Measurements from ENCODE around the gene ICAM5.

The ICAM5 gene

GRCh38 chr19:10284065-10284959, 5.4 kb upstream of the ICAM5 start:
- Histone ChIP-seq H3K4me1 (ENCODE audit: control insufficient read depth, insufficient read depth, low read length) (peaks cover 4% of the 10 kb centered on the region), H3K27me3 (ENCODE audit: control insufficient read depth, insufficient read depth, low read length, poor library complexity, severe bottlenecking) (peaks cover 36% of the 10 kb centered on the region), H3K36me3 (ENCODE audit: control insufficient read depth, insufficient read depth, low read length) (no peaks in the 10 kb centered on the region), H3K27ac (ENCODE audit: insufficient read depth, low read depth, low read length, poor library complexity, severe bottlenecking) (no peak overlapping the region), H3K9me3 (ENCODE audit: control insufficient read depth, low read length) (no peaks in the 10 kb centered on the region), H3K4me3 (ENCODE audit: insufficient read depth, low read depth, low read length) (no peak overlapping the region)
- WGBS, 2 experiments: 94% methylated on average over 34 of the region's 34 CpGs

DNA sequence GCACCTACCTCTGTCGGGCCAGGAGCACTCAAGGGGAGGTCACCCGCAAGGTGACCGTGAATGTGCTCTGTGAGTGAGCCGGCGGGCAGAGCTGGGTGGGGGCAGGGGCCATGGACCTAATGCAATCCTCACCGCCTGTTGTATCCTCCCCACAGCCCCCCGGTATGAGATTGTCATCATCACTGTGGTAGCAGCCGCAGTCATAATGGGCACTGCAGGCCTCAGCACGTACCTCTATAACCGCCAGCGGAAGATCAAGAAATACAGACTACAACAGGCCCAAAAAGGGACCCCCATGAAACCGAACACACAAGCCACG, 4.8 kb upstream of the ICAM5 start:
- WGBS, 2 experiments: 94 to 95% methylated on average over 13 of the region's 13 CpGs
- Histone ChIP-seq H3K9me3 (ENCODE audit: control insufficient read depth, low read length) (no peaks in the 10 kb centered on the region), H3K27ac (ENCODE audit: insufficient read depth, low read depth, low read length, poor library complexity, severe bottlenecking) (no peak overlapping the region), H3K27me3 (ENCODE audit: control insufficient read depth, insufficient read depth, low read length, poor library complexity, severe bottlenecking) (peaks cover 42% of the 10 kb centered on the region), H3K4me3 (ENCODE audit: insufficient read depth, low read depth, low read length) (no peak overlapping the region), H3K4me1 (ENCODE audit: control insufficient read depth, insufficient read depth, low read length) (peaks cover 5% of the 10 kb centered on the region), H3K36me3 (ENCODE audit: control insufficient read depth, insufficient read depth, low read length) (no peaks in the 10 kb centered on the region)

DNA sequence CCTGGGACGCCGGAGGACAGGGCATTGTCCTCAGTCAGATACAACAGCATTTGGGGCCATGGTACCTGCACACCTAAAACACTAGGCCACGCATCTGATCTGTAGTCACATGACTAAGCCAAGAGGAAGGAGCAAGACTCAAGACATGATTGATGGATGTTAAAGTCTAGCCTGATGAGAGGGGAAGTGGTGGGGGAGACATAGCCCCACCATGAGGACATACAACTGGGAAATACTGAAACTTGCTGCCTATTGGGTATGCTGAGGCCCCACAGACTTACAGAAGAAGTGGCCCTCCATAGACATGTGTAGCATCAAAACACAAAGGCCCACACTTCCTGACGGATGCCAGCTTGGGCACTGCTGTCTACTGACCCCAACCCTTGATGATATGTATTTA, 4.4 kb upstream of the ICAM5 start:
- H3K27me3 ChIP-seq (ENCODE audit: control insufficient read depth, insufficient read depth, low read length, poor library complexity, severe bottlenecking): peaks cover 47% of the 10 kb centered on the region
- no peak overlapping the region for H3K4me3 ChIP-seq (ENCODE audit: insufficient read depth, low read depth, low read length)
- no peaks in the 10 kb centered on the region for H3K36me3 ChIP-seq (ENCODE audit: control insufficient read depth, insufficient read depth, low read length)
- 90 to 91% methylated on average over 4 of the region's 4 CpGs for WGBS, 2 experiments
- H3K27ac ChIP-seq (ENCODE audit: insufficient read depth, low read depth, low read length, poor library complexity, severe bottlenecking): no peak overlapping the region
- H3K4me1 ChIP-seq (ENCODE audit: control insufficient read depth, insufficient read depth, low read length): peaks cover 9% of the 10 kb centered on the region
- H3K9me3 ChIP-seq (ENCODE audit: control insufficient read depth, low read length): no peaks in the 10 kb centered on the region

GRCh38 chr19:10286803-10287737, 2.7 kb upstream of the ICAM5 start, which contains the start of gene ICAM4:
ICAM4 (plus strand) TSS chr19:10286955; CDS start chr19:10287013, 58 bp downstream.
- H3K27ac ChIP-seq (ENCODE audit: insufficient read depth, low read depth, low read length, poor library complexity, severe bottlenecking): no peak within 1 kb of the TSS
- no peaks in the 10 kb centered on the region for H3K9me3 ChIP-seq (ENCODE audit: control insufficient read depth, low read length)
- peak within 1 kb of the TSS; percentile 13 for H3K4me3 ChIP-seq (ENCODE audit: insufficient read depth, low read depth, low read length)
- peaks cover 63% of the 10 kb centered on the region for H3K27me3 ChIP-seq (ENCODE audit: control insufficient read depth, insufficient read depth, low read length, poor library complexity, severe bottlenecking)
- no peaks in the 10 kb centered on the region for H3K36me3 ChIP-seq (ENCODE audit: control insufficient read depth, insufficient read depth, low read length)
- WGBS, 2 experiments: 8% methylated on average over 59 of the region's 59 CpGs
- H3K4me1 ChIP-seq (ENCODE audit: control insufficient read depth, insufficient read depth, low read length): peaks cover 23% of the 10 kb centered on the region

DNA sequence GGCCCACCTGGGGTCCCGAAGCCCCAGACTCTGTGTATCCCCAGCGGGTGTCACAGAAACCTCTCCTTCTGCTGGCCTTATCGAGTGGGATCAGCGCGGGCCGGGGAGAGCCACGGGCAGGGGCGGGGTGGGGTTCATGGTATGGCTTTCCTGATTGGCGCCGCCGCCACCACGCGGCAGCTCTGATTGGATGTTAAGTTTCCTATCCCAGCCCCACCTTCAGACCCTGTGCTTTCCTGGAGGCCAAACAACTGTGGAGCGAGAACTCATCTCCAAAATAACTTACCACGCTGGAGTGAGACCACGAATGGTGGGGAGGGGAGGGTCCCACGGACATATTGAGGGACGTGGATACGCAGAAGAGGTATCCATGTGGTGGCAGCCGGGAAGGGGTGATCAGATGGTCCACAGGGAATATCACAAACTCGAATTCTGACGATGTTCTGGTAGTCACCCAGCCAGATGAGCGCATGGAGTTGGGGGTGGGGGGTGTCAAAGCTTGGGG, 1.0 kb upstream of the ICAM5 start:
- Histone ChIP-seq H3K27ac (ENCODE audit: insufficient read depth, low read depth, low read length, poor library complexity, severe bottlenecking) (no peak overlapping the region), H3K4me3 (ENCODE audit: insufficient read depth, low read depth, low read length) (no peak overlapping the region), H3K36me3 (ENCODE audit: control insufficient read depth, insufficient read depth, low read length) (no peaks in the 10 kb centered on the region), H3K9me3 (ENCODE audit: control insufficient read depth, low read length) (no peaks in the 10 kb centered on the region), H3K4me1 (ENCODE audit: control insufficient read depth, insufficient read depth, low read length) (peaks cover 23% of the 10 kb centered on the region), H3K27me3 (ENCODE audit: control insufficient read depth, insufficient read depth, low read length, poor library complexity, severe bottlenecking) (peaks cover 80% of the 10 kb centered on the region)
- WGBS, 2 experiments: 3 to 4% methylated on average over 23 of the region's 23 CpGs

DNA sequence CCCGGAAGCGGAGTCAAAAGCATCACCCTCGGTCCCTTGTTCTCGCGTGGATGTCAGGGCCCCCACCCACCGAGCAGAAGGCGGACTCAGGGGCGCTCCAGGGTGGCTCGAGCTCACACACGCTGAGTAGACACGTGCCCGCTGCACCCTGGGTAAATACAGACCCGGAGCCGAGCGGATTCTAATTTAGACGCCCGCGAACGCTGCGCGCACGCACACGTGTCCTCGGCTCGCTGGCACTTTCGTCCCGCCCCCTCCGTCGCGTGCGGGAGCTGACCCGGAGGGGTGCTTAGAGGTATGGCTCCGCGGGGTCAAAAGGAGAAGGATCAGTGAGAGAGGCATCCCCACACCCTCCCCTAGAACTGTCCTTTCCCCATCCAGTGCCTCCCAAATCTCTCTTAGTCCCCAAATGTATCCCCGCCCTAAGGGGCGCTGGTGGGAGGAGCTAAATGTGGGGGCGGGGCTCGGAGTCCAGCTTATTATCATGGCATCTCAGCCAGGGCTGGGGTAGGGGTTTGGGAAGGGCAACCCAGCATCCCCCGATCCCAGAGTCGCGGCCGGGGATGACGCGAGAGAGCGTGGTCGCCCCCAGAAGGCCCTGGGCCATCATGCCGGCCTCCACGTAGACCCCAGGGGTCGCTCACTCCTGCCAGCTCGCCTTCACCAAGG, 451 bp upstream of the ICAM5 start:
- Histone ChIP-seq H3K4me3 (ENCODE audit: insufficient read depth, low read depth, low read length) (peak overlapping the region; percentile 16), H3K9me3 (ENCODE audit: control insufficient read depth, low read length) (no peaks in the 10 kb centered on the region), H3K4me1 (ENCODE audit: control insufficient read depth, insufficient read depth, low read length) (peaks cover 23% of the 10 kb centered on the region), H3K36me3 (ENCODE audit: control insufficient read depth, insufficient read depth, low read length) (no peaks in the 10 kb centered on the region), H3K27ac (ENCODE audit: insufficient read depth, low read depth, low read length, poor library complexity, severe bottlenecking) (no peak overlapping the region), H3K27me3 (ENCODE audit: control insufficient read depth, insufficient read depth, low read length, poor library complexity, severe bottlenecking) (peaks cover 86% of the 10 kb centered on the region)
- WGBS, 2 experiments: 2% methylated on average over 50 of the region's 50 CpGs

DNA sequence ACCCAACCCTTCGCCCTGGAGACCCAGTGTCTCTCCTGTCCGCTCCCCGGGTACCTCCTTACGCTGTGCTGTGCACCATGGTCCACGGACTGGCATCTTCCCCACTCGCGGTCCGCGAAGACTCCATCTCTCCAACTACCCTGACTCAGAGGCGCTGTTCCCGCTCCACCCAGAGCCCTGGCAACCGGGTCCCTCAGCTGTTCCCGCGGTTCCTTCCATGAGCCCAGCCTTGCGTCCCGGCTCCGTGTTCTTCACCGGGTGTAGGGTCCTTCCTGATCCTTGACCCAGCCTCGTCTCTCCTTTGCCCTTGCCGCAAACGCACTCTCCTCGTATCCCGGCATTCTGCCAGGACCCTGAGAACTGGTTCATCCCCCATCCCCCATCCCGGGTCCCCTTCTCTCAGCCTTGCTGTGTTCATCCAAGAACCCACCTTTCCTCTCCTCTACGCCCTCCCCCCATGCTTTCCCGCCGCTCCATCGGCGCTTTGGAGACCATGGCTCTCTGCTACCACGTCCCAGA, 664 bp downstream of the ICAM5 start:
- Histone ChIP-seq H3K36me3 (ENCODE audit: control insufficient read depth, insufficient read depth, low read length) (no peaks in the 10 kb centered on the region), H3K27ac (ENCODE audit: insufficient read depth, low read depth, low read length, poor library complexity, severe bottlenecking) (no peak overlapping the region), H3K27me3 (ENCODE audit: control insufficient read depth, insufficient read depth, low read length, poor library complexity, severe bottlenecking) (peaks cover 97% of the 10 kb centered on the region), H3K4me3 (ENCODE audit: insufficient read depth, low read depth, low read length) (peak overlapping the region; percentile 16), H3K4me1 (ENCODE audit: control insufficient read depth, insufficient read depth, low read length) (peaks cover 23% of the 10 kb centered on the region), H3K9me3 (ENCODE audit: control insufficient read depth, low read length) (no peaks in the 10 kb centered on the region)
- 2% methylated on average over 30 of the region's 30 CpGs for WGBS, 2 experiments

DNA sequence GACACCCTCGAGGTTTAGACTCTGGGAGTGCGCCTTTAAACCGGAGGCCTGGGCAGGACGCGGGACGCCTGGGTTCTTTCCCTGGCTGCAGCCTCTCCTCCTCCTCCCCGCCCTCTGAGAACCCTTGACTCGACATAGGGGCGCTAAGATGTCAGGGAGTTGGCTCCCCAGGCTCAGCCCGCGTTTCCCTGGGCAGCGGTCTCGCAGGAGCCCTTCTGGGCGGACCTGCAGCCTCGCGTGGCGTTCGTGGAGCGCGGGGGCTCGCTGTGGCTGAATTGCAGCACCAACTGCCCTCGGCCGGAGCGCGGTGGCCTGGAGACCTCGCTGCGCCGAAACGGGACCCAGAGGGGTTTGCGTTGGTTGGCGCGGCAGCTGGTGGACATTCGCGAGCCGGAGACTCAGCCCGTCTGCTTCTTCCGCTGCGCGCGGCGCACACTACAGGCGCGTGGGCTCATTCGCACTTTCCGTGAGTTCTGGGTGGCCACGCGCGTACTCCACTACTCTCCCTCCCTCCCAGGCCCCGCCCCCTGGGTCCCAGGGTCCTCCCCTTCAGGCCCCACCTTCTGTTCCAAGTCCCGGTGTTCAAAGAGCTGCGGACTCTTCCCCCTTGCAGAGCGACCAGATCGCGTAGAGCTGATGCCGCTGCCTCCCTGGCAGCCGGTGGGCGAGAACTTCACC, 1.3 kb downstream of the ICAM5 start:
- WGBS, 2 experiments: 2% methylated on average over 57 of the region's 57 CpGs
- peaks cover 26% of the 10 kb centered on the region for H3K4me1 ChIP-seq (ENCODE audit: control insufficient read depth, insufficient read depth, low read length)
- no peak overlapping the region for H3K27ac ChIP-seq (ENCODE audit: insufficient read depth, low read depth, low read length, poor library complexity, severe bottlenecking)
- H3K4me3 ChIP-seq (ENCODE audit: insufficient read depth, low read depth, low read length): peak overlapping the region; percentile 28
- H3K27me3 ChIP-seq (ENCODE audit: control insufficient read depth, insufficient read depth, low read length, poor library complexity, severe bottlenecking): peaks cover 100% of the 10 kb centered on the region
- H3K9me3 ChIP-seq (ENCODE audit: control insufficient read depth, low read length): no peaks in the 10 kb centered on the region
- no peaks in the 10 kb centered on the region for H3K36me3 ChIP-seq (ENCODE audit: control insufficient read depth, insufficient read depth, low read length)

DNA sequence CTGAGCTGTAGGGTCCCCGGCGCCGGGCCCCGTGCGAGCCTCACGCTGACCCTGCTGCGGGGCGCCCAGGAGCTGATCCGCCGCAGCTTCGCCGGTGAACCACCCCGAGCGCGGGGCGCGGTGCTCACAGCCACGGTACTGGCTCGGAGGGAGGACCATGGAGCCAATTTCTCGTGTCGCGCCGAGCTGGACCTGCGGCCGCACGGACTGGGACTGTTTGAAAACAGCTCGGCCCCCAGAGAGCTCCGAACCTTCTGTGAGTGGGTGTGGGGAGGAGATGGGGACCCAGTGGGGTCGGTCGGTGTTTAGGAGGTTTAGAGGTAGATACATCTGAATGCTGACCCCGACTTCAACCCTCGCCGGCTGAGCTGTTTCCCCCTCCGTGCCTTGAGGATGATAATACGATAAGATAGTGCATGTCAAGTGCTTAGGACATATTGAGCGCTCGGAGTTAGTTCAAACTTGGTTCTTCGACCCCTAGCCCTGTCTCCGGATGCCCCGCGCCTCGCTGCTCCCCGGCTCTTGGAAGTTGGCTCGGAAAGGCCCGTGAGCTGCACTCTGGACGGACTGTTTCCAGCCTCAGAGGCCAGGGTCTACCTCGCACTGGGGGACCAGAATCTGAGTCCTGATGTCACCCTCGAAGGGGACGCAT, 1.9 kb downstream of the ICAM5 start:
- no peak overlapping the region for H3K27ac ChIP-seq (ENCODE audit: insufficient read depth, low read depth, low read length, poor library complexity, severe bottlenecking)
- no peaks in the 10 kb centered on the region for H3K9me3 ChIP-seq (ENCODE audit: control insufficient read depth, low read length)
- peaks cover 27% of the 10 kb centered on the region for H3K4me1 ChIP-seq (ENCODE audit: control insufficient read depth, insufficient read depth, low read length)
- H3K4me3 ChIP-seq (ENCODE audit: insufficient read depth, low read depth, low read length): peak overlapping the region; percentile 28
- WGBS, 2 experiments: 7% methylated on average over 49 of the region's 49 CpGs
- H3K36me3 ChIP-seq (ENCODE audit: control insufficient read depth, insufficient read depth, low read length): no peaks in the 10 kb centered on the region
- H3K27me3 ChIP-seq (ENCODE audit: control insufficient read depth, insufficient read depth, low read length, poor library complexity, severe bottlenecking): peaks cover 100% of the 10 kb centered on the region

All from ectodermal cell (in vitro differentiated cells).